HG03432 (cell line): ENCODE measurements around the gene DLEC1.

ENCODE experiments used
- ATAC-seq: cut with Tn5 transposase; IDR thresholded peaks from one replicate; pipeline ENCODE4 v1.9.1; 2021; ENCODE audit warnings: mild to moderate bottlenecking, moderate library complexity; ENCODE audit not compliant: unreplicated experiment

Gene DLEC1

GRCh38 chr3:38119248-38119544 lies 80.2 kb downstream of the DLEC1 start:
- no peak for ATAC-seq

GRCh38 chr3:38119821-38120692 lies 81.0 kb downstream of the DLEC1 start:
- ATAC-seq, result no peak

GRCh38 chr3:38120693-38121450 lies 81.9 kb downstream of the DLEC1 start:
- ATAC-seq, result no peak

GRCh38 chr3:38121451-38121831 lies 82.4 kb downstream of the DLEC1 start:
- no peak for ATAC-seq

- ATAC-seq, result no peak
Measured at GRCh38 chr3:38121832-38122461, 82.9 kb downstream of the DLEC1 start.

- ATAC-seq, result no peak
Measured at GRCh38 chr3:38122712-38123290, 83.8 kb downstream of the DLEC1 start.

- ATAC-seq, result no peak
Measured at GRCh38 chr3:38124324-38125122, 85.5 kb downstream of the DLEC1 start.

GRCh38 chr3:38125305-38126120 lies 86.5 kb downstream of the DLEC1 start:
- no peak for ATAC-seq

- ATAC-seq, result no peak
Measured at GRCh38 chr3:38126121-38126892, 87.3 kb downstream of the DLEC1 start.

GRCh38 chr3:38127611-38128302 lies 88.7 kb downstream of the DLEC1 start:
- ATAC-seq, result no peak

- no peak for ATAC-seq
Measured at GRCh38 chr3:38128303-38128655, 89.3 kb downstream of the DLEC1 start.

GRCh38 chr3:38129058-38129457 lies 90.0 kb downstream of the DLEC1 start:
- ATAC-seq, result no peak

- no peak for ATAC-seq
Measured at GRCh38 chr3:38130631-38131065, 91.6 kb downstream of the DLEC1 start.

GRCh38 chr3:38131621-38132369 lies 92.8 kb downstream of the DLEC1 start:
- no peak for ATAC-seq

GRCh38 chr3:38133209-38133556 lies 94.2 kb downstream of the DLEC1 start:
- no peak for ATAC-seq

- ATAC-seq, result no peak
Measured at GRCh38 chr3:38133557-38134405, 94.8 kb downstream of the DLEC1 start.
